ENCODE measurements around the gene KRT2. TPM values are rescaled to one million over a fixed set of nuclear protein-coding genes. Genes with fewer than 3 reads are reported as not detected.

KRT2 gene
- total and polyA plus RNA-seq, 10 of the 15 experiments (the other 5 are each of a cell fraction or from before 2014, with no cell fraction given): 0.08 to 0.12 TPM; not detected in 8

GRCh38 chr12:52695039-52695438, 43.0 kb upstream of the KRT2 start:
- H3K27me3 ChIP-seq (replicated peaks in 1 of 2; ENCODE audit: control insufficient read depth in 2 of 2, insufficient read depth in 2 of 2, low read length in 1 of 2): peaks cover 4 to 6% of the 10 kb centered on the region in 2 experiments; a peak in 3 of 4 replicates
- H4K20me1 ChIP-seq (ENCODE audit: control insufficient read depth, insufficient read depth): no peaks in the 10 kb centered on the region
- no peak overlapping the region for H2AFZ ChIP-seq (ENCODE audit: control insufficient read depth, low read depth, low read length)
- in situ Hi-C loops (cut with MboI) (no loop called here), intact Hi-C loops (cut with micrococcal nuclease; ENCODE audit: unreplicated experiment) (no loop called here)
- POLR2A ChIA-PET: no interaction called here
- H3K36me3 ChIP-seq (ENCODE audit: control insufficient read depth in 2 of 2, insufficient read depth in 2 of 2, low read length in 1 of 2): no peaks in the 10 kb centered on the region
- TF ChIP-seq RB1 (IDR thresholded peaks at IDR 0.05; ENCODE audit: borderline replicate concordance) (no peak), ASH2L (IDR thresholded peaks at IDR 0.05; ENCODE audit: borderline replicate concordance, low read depth) (no peak), HDAC6 (IDR thresholded peaks at IDR 0.05; ENCODE audit: unreplicated experiment) (no peak), POLR2AphosphoS5 (IDR thresholded peaks at IDR 0.05; ENCODE audit: low read length) (no peak), BACH1 (IDR thresholded peaks at IDR 0.05; ENCODE audit: borderline replicate concordance) (no peak), ESRRA (IDR thresholded peaks at IDR 0.05; ENCODE audit: low read length) (no peak), ZZZ3 (IDR thresholded peaks at IDR 0.05; ENCODE audit: control insufficient read depth, insufficient read length, low read depth) (no peak), POU2F2 (IDR thresholded peaks at IDR 0.05; ENCODE audit: borderline replicate concordance, low read depth, low read length) (no peak)
- H3K79me2 ChIP-seq (ENCODE audit: control insufficient read depth, insufficient read depth, low read length): no peaks in the 10 kb centered on the region
- no peaks in the 10 kb centered on the region for H3K9me3 ChIP-seq (replicated peaks; ENCODE audit: control insufficient read depth, insufficient read depth, low read length)
- 0% methylated on average over 3 of the region's 3 CpGs for WGBS (ENCODE audit: insufficient coverage, insufficient replicate concordance, low lambda C conversion rate, missing lambda C conversion rate)
- SMC1A ChIA-PET (ENCODE audit: uncharacterized antibody, unreplicated experiment): no interaction called here
- no peak overlapping the region for H3K27ac ChIP-seq (ENCODE audit: control insufficient read depth, insufficient read depth)
- FAIRE-seq (no peak), DNase-seq (ENCODE audit: low read depth, low spot score) (no peak), ATAC-seq (no peak)
- H3K4me3 ChIP-seq: no peak overlapping the region
- no peak overlapping the region for H3K4me2 ChIP-seq (ENCODE audit: control insufficient read depth, insufficient read depth)
- BruUV-seq (replicated peaks): no TSS peak
- H3K4me1 ChIP-seq (ENCODE audit: control insufficient read depth, insufficient read depth, low read length): no peaks in the 10 kb centered on the region
- no peak overlapping the region for H3K9ac ChIP-seq (ENCODE audit: control insufficient read depth, insufficient read depth, low read length)
- RAD21 ChIA-PET (ENCODE audit: unreplicated experiment): no interaction called here
- CTCF ChIA-PET: no interaction called here

GRCh38 chr12:52694151-52694550, 42.1 kb upstream of the KRT2 start:
- Histone ChIP-seq H3K9ac (ENCODE audit: control insufficient read depth, insufficient read depth, low read length) (no peak overlapping the region), H2AFZ (ENCODE audit: control insufficient read depth, low read depth, low read length) (no peak overlapping the region), H3K4me3 (no peak overlapping the region), H3K4me2 (ENCODE audit: control insufficient read depth, insufficient read depth) (no peak overlapping the region), H3K79me2 (ENCODE audit: control insufficient read depth, insufficient read depth, low read length) (no peaks in the 10 kb centered on the region), H3K4me1 (ENCODE audit: control insufficient read depth, insufficient read depth, low read length) (no peaks in the 10 kb centered on the region), H3K27me3 (replicated peaks in 1 of 2; ENCODE audit: control insufficient read depth in 2 of 2, insufficient read depth in 2 of 2, low read length in 1 of 2) (peaks cover 5 to 6% of the 10 kb centered on the region in 2 experiments; a peak in 3 of 4 replicates), H3K9me3 (replicated peaks; ENCODE audit: control insufficient read depth, insufficient read depth, low read length) (no peaks in the 10 kb centered on the region), H3K27ac (ENCODE audit: control insufficient read depth, insufficient read depth) (no peak overlapping the region), H3K36me3 (ENCODE audit: control insufficient read depth in 2 of 2, insufficient read depth in 2 of 2, low read length in 1 of 2) (no peaks in the 10 kb centered on the region), H4K20me1 (ENCODE audit: control insufficient read depth, insufficient read depth) (no peaks in the 10 kb centered on the region)
- ChIA-PET SMC1A (ENCODE audit: uncharacterized antibody, unreplicated experiment) (no interaction called here), RAD21 (ENCODE audit: unreplicated experiment) (no interaction called here), POLR2A (no interaction called here), CTCF (interaction anchor here (0.7 to 1.0 kb wide), 2 partner anchors 23 to 188 kb away, joined by 3 read pairs; no protein-coding TSS in a partner anchor)
- intact Hi-C loops (cut with micrococcal nuclease; ENCODE audit: unreplicated experiment) (no loop called here), in situ Hi-C loops (cut with MboI) (no loop called here)
- DNase-seq (ENCODE audit: low read depth, low spot score) (no peak), FAIRE-seq (no peak), ATAC-seq (no peak)
- WGBS (ENCODE audit: insufficient coverage, insufficient replicate concordance, low lambda C conversion rate, missing lambda C conversion rate): 60% methylated on average over 6 of the region's 6 CpGs
- BruUV-seq (replicated peaks): no TSS peak
- no peak for TF ChIP-seq RELB (IDR thresholded peaks at IDR 0.05; ENCODE audit: low read depth)
- no peak for TF ChIP-seq JUND (IDR thresholded peaks at IDR 0.05; ENCODE audit: low read depth, low read length)
- no peak for TF ChIP-seq ZBTB33 (IDR thresholded peaks at IDR 0.05)
- no peak for TF ChIP-seq ELK1 (IDR thresholded peaks at IDR 0.05; ENCODE audit: low read depth, low read length)
- no peak for TF ChIP-seq STAT1 (conservative IDR thresholded peaks at IDR 0.05)

All from GM12878 (cell line).